Fibroblast of skin of left biceps (primary cell): Measurements from ENCODE around the gene ZNRF3.
"Not testable (repeated sequence)": the region's sequence is repeated elsewhere in the genome, so short reads cannot be mapped to it uniquely, and the experiment has no call there.

Experiments used
- DNase-seq, 2 experiments: peaks; one replicate each; pipeline ENCODE4 v3.0.0-alpha.2; 2013; ENCODE audit warnings: low read depth in 2 of 2

ZNRF3 gene

GRCh38 chr22:28984482-28985158 is 101.2 kb downstream of the ZNRF3 start:
- DNase-seq: no peak

DNA sequence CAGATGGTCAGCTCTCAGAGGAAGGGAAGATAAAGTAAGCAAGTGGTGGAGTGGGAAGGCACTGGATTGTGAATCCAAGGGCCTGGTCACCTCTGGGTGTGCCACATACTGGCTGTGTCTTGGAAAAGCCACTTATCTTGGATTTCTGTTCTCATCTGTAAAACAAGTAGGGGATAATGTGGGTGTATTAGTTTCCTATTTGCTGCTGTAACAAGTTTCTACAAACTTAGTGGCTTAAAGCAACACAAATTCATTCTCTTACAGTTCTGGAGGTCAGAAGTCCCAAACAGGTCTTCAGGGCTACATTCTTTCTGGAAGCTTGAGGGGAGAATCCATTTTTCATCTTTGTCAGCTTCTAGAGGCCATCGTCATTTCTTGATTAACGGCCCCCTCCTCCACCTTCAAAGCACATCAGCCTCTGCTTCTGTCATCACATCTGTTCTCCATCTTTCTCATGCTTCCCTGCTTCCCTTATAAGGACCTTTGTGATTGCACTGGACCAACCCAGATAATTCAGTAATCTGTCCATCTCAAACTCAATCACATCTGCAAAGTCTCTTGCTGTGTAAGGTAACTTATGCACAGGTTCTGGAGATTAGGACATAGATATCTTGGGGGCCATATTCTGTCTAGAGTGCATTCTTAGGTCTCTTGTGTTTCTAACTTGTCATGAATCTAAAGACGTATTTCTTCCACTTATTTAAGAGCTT is 102.4 kb downstream of the ZNRF3 start:
- no peak for DNase-seq

DNA sequence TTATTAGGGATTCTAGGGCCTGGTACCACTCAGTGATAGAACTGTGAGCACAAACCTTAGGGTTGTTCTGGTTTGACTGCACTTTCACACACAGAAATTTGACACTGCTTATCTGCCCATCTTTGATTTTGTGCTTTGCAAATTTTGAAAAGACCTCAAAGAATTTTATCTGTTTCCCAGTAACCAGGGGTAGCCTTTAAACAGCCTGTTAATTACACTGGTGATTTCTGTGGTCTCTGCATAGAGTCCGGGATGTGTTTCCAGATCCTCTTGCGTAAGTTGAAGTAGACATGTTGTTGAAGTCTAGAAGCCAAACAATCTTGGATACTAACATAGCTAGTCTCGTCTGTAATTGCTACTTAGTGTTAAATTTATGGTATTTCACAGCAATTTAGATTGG is 103.0 kb downstream of the ZNRF3 start:
- peak in 1 of 2 experiments; percentile 18 for DNase-seq

GRCh38 chr22:28988457-28988856 is 105.1 kb downstream of the ZNRF3 start:
- no peak for DNase-seq

- no peak for DNase-seq
Measured at GRCh38 chr22:28989035-28989464, 105.7 kb downstream of the ZNRF3 start.

DNA sequence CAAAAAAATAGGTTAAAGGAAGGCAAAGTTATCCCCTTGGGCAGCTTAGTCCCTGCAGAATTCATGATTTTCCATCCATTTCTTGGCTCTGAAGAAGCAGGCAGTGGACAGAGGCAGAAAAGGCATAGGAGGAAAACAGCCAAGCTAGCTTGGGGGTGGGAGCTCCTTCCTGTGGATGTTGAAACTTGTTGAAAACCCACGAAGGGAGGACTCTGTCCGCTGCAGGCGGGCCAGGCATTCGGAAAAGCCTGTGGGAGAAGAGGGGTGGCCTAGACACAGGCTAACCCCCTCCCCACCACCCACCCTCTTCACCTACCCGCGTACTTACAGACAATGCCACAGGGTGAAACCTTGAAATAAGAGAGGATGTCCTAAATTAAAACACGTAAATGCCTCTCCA is 106.1 kb downstream of the ZNRF3 start:
- no peak for DNase-seq

- no peak for DNase-seq
Measured at GRCh38 chr22:28989912-28990311, 106.5 kb downstream of the ZNRF3 start.

GRCh38 chr22:28992565-28993356 is 109.4 kb downstream of the ZNRF3 start:
- DNase-seq: no peak

GRCh38 chr22:28994522-28994921 is 111.2 kb downstream of the ZNRF3 start:
- no peak for DNase-seq

- no peak for DNase-seq
Measured at GRCh38 chr22:28995551-28995950, 112.2 kb downstream of the ZNRF3 start.

DNA sequence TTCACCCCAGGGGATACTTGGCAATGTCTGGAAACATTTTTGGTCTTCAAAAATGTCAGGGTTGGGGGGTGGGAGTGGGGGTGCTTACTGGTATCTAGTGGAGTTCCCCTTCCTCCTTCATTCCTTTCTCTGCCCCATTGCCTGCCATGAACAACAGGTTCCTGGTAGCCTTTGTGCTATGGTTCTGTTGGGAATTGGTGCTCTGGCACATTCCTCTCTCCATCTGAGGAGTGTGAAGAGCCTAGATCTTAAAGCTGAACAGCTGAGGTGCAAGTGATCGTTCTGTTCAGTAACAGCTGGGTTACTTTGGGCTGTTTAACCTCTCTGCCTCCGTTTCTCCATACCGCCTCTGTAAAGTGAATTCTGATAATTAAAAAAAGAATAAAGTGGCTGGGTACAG is 114.0 kb downstream of the ZNRF3 start:
- DNase-seq: no peak

DNA sequence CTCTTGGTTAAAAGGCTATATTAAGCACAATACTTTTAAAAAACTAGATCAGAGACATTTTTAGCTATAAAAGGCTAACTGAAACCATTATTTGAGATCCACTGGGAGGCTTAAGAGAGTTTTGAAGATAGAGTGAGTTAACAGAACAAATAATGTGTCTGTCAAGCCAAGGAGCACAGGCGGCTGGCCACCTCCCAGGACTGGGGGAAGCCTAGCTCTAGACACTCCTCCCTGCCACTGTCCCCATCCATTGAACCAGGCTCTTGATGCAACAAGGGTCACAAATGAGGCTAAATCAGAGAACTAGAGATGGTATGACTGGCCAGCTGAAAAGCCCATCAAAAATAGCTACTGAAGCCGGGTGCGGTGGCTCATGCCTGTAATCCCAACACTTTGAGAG is 115.3 kb downstream of the ZNRF3 start:
- no peak for DNase-seq

- DNase-seq: no peak
Measured at GRCh38 chr22:28999510-28999909, 116.1 kb downstream of the ZNRF3 start.

DNA sequence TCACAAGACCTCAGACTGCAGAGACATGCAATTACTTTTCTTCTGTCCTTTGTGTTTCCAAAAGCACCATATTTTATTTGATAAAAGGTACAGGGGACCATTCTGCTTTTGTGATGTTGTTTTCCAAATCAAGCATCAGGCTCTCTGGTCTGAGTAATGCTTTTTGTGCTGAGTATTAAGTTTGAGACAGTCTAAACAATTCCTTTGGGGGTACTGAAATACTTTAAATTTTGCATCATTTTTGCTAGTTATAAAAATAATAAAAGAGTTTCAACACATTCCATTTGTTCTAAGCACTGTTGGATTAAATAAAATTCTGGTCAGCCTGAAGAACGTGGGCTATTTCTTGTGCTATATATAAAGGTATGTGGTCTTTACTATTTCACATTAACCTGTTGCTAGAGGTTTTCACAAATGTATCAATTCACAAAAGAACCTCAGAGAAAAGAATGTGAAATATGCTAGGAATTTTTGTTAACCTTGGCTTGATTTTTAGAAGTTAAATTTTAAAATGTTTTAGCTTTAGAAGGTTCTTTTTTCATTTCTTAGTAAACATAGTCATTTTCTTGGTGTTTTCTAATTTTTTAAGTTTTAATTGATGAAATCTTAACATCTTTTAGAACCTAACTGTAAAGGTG is 116.7 kb downstream of the ZNRF3 start:
- DNase-seq: no peak

- no peak for DNase-seq
Measured at GRCh38 chr22:29000641-29001040, 117.3 kb downstream of the ZNRF3 start.

GRCh38 chr22:29002603-29003002 is 119.2 kb downstream of the ZNRF3 start:
- no peak for DNase-seq

DNA sequence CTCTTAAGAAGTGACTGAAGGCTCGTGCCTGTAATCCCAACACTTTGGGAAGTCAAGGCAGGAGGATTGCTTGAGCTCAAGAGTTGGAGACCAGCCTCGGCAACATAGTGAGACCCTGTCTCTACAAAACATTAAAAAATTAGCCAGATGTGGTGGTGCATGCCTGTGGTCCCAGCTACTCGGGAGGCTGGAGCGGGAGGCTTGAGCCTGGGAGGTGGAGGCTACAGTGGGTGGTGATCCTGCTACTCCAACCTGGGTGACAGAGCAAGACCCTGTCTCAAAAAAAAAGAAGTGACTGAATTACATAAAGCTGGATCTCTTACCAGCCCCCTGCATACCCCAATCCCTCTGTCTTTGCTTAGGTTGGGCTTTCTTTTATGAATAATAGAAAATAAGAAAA is 120.2 kb downstream of the ZNRF3 start:
- DNase-seq: no peak

- no peak for DNase-seq
Measured at GRCh38 chr22:29003975-29004646, 120.7 kb downstream of the ZNRF3 start.

GRCh38 chr22:29004647-29005371 is 121.4 kb downstream of the ZNRF3 start:
- DNase-seq: no peak

- DNase-seq: not testable (repeated sequence)
Measured at GRCh38 chr22:29005754-29006153, 122.4 kb downstream of the ZNRF3 start.

DNA sequence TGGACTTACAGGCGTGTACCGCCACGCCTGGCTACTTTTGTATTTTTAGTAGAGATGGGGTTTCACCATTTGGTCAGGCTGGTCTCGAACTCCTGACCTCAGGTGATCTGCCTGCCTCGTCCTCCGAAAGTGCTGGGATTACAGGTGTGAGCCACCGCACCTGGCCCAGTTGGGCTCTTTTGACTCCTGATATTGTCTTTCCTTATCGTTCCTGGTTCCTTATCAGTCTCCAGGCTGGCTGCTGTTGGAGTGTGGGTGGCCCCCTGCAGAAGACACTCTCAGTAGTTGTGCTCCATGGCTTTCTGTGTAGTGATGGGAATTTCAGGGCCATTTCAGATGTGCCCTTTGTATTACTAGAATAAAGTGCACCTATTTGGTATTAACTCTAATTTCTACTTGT is 123.0 kb downstream of the ZNRF3 start:
- DNase-seq: no peak
